Mesothelial cell of epicardium (in vitro differentiated cells): ENCODE data around the gene C4orf36. TPM values are rescaled to one million over a fixed set of nuclear protein-coding genes. Genes with fewer than 3 reads are reported as not detected.

ENCODE experiments used
- DNase-seq, 2 experiments: peaks; one replicate each; pipeline ENCODE4 v3.0.0; 2021; ENCODE audit warnings: low spot score in 2 of 2; ENCODE audit not compliant: unreplicated experiment in 2 of 2
- H3K27ac Mint-ChIP-seq: 2 replicates; pipeline ENCODE4 v1.8.0; 2021; ENCODE audit warnings: mixed read lengths
- H3K27me3 Mint-ChIP-seq: 2 replicates; pipeline ENCODE4 v1.8.0; 2021; ENCODE audit warnings: low read depth, mixed read lengths
- H3K36me3 Mint-ChIP-seq: 2 replicates; pipeline ENCODE4 v1.8.0; 2021; ENCODE audit warnings: mixed read lengths
- H3K4me1 Mint-ChIP-seq: 2 replicates; pipeline ENCODE4 v1.8.0; 2021; ENCODE audit warnings: mixed read lengths
- H3K4me3 Mint-ChIP-seq: 2 replicates; pipeline ENCODE4 v1.8.0; 2021; ENCODE audit warnings: mild to moderate bottlenecking, moderate library complexity, mixed read lengths
- H3K9me3 Mint-ChIP-seq: 2 replicates; pipeline ENCODE4 v1.8.0; 2021; ENCODE audit warnings: mixed read lengths
- total RNA-seq: library from RNA; stranded (reverse); gene quantifications from 3 replicates; pipeline ENCODE4 v1.2.1, GENCODE V29; 2021
- TF ChIP-seq, protein P1 (sequence below): fragments of 200-600 bp; sonication (generic); IDR thresholded peaks from one replicate; pipeline ENCODE4 v1.5.0; 2021; ENCODE audit warnings: antibody characterized with exemption; ENCODE audit not compliant: unreplicated experiment

The C4orf36 gene
- total RNA-seq, 1 donor from 2014 or later: 1.5 TPM

GRCh38 chr4:86935853-86936733 lies 43.9 kb upstream of the C4orf36 start:
- Mint-ChIP-seq H3K27ac (peak overlapping the region; percentile 4), H3K4me3 (peak overlapping the region; percentile 79), H3K4me1 (peaks cover 42% of the 10 kb centered on the region), H3K9me3 (no peaks in the 10 kb centered on the region), H3K36me3 (no peaks in the 10 kb centered on the region), H3K27me3 (peaks cover 11% of the 10 kb centered on the region)
- no peak for DNase-seq
- TF ChIP-seq, protein P1, sequence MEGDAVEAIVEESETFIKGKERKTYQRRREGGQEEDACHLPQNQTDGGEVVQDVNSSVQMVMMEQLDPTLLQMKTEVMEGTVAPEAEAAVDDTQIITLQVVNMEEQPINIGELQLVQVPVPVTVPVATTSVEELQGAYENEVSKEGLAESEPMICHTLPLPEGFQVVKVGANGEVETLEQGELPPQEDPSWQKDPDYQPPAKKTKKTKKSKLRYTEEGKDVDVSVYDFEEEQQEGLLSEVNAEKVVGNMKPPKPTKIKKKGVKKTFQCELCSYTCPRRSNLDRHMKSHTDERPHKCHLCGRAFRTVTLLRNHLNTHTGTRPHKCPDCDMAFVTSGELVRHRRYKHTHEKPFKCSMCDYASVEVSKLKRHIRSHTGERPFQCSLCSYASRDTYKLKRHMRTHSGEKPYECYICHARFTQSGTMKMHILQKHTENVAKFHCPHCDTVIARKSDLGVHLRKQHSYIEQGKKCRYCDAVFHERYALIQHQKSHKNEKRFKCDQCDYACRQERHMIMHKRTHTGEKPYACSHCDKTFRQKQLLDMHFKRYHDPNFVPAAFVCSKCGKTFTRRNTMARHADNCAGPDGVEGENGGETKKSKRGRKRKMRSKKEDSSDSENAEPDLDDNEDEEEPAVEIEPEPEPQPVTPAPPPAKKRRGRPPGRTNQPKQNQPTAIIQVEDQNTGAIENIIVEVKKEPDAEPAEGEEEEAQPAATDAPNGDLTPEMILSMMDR: no peak

GRCh38 chr4:86935566-86935852 lies 43.3 kb upstream of the C4orf36 start:
- peak overlapping the region; percentile 4 for H3K27ac Mint-ChIP-seq
- peaks cover 11% of the 10 kb centered on the region for H3K27me3 Mint-ChIP-seq
- H3K9me3 Mint-ChIP-seq: no peaks in the 10 kb centered on the region
- H3K36me3 Mint-ChIP-seq: no peaks in the 10 kb centered on the region
- DNase-seq: peak in 1 of 2 experiments; percentile 49
- TF ChIP-seq, protein P1: no peak
- peak overlapping the region; percentile 79 for H3K4me3 Mint-ChIP-seq
- H3K4me1 Mint-ChIP-seq: peaks cover 43% of the 10 kb centered on the region

DNA sequence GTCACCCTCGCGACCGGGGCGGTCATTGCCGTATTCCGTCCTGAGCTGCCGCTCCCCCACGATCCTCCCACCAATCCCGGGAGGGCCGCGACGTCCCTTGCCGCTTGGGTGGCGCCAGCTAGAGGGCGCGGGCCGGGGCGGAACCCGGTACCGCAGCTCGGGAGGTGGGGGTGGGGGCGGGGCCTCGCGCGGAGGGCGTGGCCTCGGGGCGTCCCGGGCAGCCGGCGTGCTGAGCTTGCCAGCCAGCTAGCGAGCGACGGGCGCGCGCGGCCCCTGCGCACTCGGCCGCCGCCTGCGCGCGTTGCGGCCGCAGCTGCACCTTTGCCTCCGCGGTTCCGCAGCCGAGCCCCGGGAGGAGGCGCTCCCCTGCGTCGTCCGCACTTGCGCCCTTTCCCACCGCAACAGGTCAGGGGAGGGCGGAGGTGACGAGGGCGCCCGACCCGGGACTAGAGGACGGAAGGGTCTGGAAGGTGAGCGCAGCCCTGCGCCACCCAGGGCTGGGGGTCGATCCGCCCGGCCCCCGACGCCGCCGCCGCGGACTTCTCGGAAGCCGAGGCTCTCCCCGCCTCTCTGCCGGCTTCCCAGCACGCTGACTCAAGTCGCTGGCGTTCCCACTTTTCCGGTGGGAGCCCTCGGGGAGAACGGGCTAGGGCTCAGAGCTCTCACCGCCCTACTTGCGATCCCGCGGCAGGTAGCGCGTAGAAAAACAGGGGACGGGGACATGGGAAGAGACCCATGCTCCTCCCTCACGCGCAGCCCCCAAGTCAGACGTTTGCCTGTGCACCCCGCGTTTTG lies 42.7 kb upstream of the C4orf36 start, which contains the start of gene AFF1:
Gene AFF1 (plus strand): TSS at position 241 of the 795 bp plus-strand sequence. CDS start 13,523 bp downstream, outside the sequence.
- Mint-ChIP-seq H3K4me1 (peaks cover 41% of the 10 kb centered on the region), H3K27me3 (peaks cover 11% of the 10 kb centered on the region), H3K4me3 (peak within 1 kb of the TSS; percentile 79), H3K27ac (peak within 1 kb of the TSS; percentile 96), H3K9me3 (no peaks in the 10 kb centered on the region), H3K36me3 (no peaks in the 10 kb centered on the region)
- TF ChIP-seq, protein P1: no peak
- peak; percentile 68 to 78 for DNase-seq

- peaks cover 11% of the 10 kb centered on the region for H3K27me3 Mint-ChIP-seq
- TF ChIP-seq, protein P1: no peak
- H3K9me3 Mint-ChIP-seq: no peaks in the 10 kb centered on the region
- H3K27ac Mint-ChIP-seq: peak overlapping the region; percentile 96
- H3K4me3 Mint-ChIP-seq: peak overlapping the region; percentile 78
- H3K36me3 Mint-ChIP-seq: no peaks in the 10 kb centered on the region
- H3K4me1 Mint-ChIP-seq: peaks cover 35% of the 10 kb centered on the region
- no peak for DNase-seq
Measured at GRCh38 chr4:86934147-86934770, 42.0 kb upstream of the C4orf36 start.

- DNase-seq: no peak
- TF ChIP-seq, protein P1: no peak
- Mint-ChIP-seq H3K36me3 (peaks cover 4% of the 10 kb centered on the region), H3K27me3 (no peaks in the 10 kb centered on the region), H3K4me1 (peaks cover 13% of the 10 kb centered on the region), H3K27ac (no peak overlapping the region), H3K4me3 (no peak overlapping the region), H3K9me3 (peaks cover 6% of the 10 kb centered on the region)
Measured at GRCh38 chr4:86928400-86929255, 36.4 kb upstream of the C4orf36 start.
